SK-N-MC (cell line): Measurements from ENCODE around the gene SLCO3A1.

Experiments
- EZH2 ChIP-seq: fragments of 200-600 bp; sonication (generic); IDR thresholded peaks from one replicate; pipeline ENCODE4 v1.6.1; 2017; ENCODE audit warnings: antibody characterized with exemption
- POLR2AphosphoS5 ChIP-seq: IDR thresholded peaks from 2 replicates; pipeline ENCODE4 v1.6.1; 2012; ENCODE audit warnings: mild to moderate bottlenecking, low read depth, low read length, borderline replicate concordance

DNA sequence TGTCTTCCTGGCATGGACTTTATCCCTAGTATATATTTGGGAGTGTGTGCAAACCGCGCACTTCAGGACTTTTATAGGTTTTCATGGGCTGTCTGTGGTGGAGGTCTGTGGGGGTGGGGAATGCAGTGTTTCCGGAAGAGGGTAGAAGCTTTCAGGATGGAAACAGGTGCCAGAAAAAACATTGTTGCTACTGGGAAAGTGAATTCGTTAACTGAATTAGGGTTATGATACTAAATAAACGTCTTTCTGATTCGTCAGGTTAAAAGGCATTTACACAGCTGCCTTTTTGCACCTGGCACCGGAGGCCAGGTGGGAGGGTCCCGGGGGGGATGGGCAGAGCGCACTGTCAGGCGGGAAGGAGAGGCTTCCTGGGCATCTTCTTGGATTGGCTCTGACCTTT is 62.1 kb downstream of the SLCO3A1 start:
- TF ChIP-seq EZH2, result no peak
- no peak for TF ChIP-seq POLR2AphosphoS5
